HEK293T (cell line): ENCODE results near the gene MCL1.

Experiments used
- ARNT ChIP-seq: fragments of 450-650 bp; IDR thresholded peaks from 2 replicates; pipeline ENCODE4 v1.6.1; 2017; ENCODE audit warnings: mild to moderate bottlenecking
- BHLHE40 ChIP-seq: fragments of 450-650 bp; IDR thresholded peaks from 2 replicates; pipeline ENCODE4 v1.6.1; 2016; ENCODE audit warnings: mild to moderate bottlenecking, moderate library complexity, borderline replicate concordance
- CTBP1 ChIP-seq: fragments of 450-650 bp; IDR thresholded peaks from 2 replicates; pipeline ENCODE4 v1.6.1; 2016; ENCODE audit warnings: borderline replicate concordance
- ELF4 ChIP-seq: fragments of 450-650 bp; IDR thresholded peaks from 2 replicates; pipeline ENCODE4 v1.6.1; 2017; ENCODE audit warnings: antibody characterized with exemption
- FOXM1 ChIP-seq: fragments of 450-650 bp; IDR thresholded peaks from 2 replicates; pipeline ENCODE4 v1.6.1; 2017; ENCODE audit warnings: mild to moderate bottlenecking, borderline replicate concordance
- L3MBTL2 ChIP-seq: fragments of 450-650 bp; conservative IDR thresholded peaks from 2 replicates; pipeline ENCODE4 v1.6.1; 2016; ENCODE audit warnings: mild to moderate bottlenecking
- LEF1 ChIP-seq: fragments of 450-650 bp; IDR thresholded peaks from 2 replicates; pipeline ENCODE4 v1.6.1; 2017; ENCODE audit warnings: mild to moderate bottlenecking, borderline replicate concordance
- NFRKB ChIP-seq: fragments of 450-650 bp; IDR thresholded peaks from 2 replicates; pipeline ENCODE4 v1.6.1; 2016; ENCODE audit warnings: mild to moderate bottlenecking, moderate library complexity
- SP1 ChIP-seq: fragments of 450-650 bp; IDR thresholded peaks from 2 replicates; pipeline ENCODE4 v1.6.1; 2017
- TARDBP ChIP-seq: fragments of 450-650 bp; IDR thresholded peaks from 2 replicates; pipeline ENCODE4 v1.6.1; 2016
- ZNF384 ChIP-seq: fragments of 450-650 bp; IDR thresholded peaks from 2 replicates; pipeline ENCODE4 v1.6.1; 2016
- TF ChIP-seq, protein P1 (sequence below): fragments of 450-650 bp; IDR thresholded peaks from 2 replicates; pipeline ENCODE4 v1.6.1; 2016

DNA sequence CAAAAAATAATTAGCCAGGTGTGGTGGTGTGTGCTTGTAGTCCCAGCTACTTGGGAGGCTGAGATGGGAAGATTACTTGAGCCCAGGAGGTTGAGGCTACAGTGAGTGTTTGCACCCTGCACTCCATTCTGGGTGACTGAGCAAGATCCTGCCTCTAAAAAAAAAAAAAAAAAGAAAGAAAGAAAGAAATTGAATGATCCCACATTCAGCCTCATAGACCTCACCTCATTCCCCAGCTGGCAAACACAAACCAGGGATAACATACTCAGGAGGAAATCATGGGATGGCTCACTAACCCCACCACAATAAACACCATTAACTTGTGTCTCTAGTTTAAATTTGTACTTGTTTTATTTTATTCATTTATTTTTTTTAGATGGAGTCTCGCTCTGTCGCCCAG is 41.5 kb upstream of the MCL1 start:
- no peak for TF ChIP-seq BHLHE40
- no peak for TF ChIP-seq SP1
- TF ChIP-seq, protein P1, sequence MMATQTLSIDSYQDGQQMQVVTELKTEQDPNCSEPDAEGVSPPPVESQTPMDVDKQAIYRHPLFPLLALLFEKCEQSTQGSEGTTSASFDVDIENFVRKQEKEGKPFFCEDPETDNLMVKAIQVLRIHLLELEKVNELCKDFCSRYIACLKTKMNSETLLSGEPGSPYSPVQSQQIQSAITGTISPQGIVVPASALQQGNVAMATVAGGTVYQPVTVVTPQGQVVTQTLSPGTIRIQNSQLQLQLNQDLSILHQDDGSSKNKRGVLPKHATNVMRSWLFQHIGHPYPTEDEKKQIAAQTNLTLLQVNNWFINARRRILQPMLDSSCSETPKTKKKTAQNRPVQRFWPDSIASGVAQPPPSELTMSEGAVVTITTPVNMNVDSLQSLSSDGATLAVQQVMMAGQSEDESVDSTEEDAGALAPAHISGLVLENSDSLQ: no peak
- TF ChIP-seq CTBP1: no peak
- no peak for TF ChIP-seq TARDBP
- no peak for TF ChIP-seq FOXM1
- no peak for TF ChIP-seq NFRKB
- TF ChIP-seq LEF1: no peak
- TF ChIP-seq ELF4: no peak
- TF ChIP-seq L3MBTL2: no peak
- TF ChIP-seq ZNF384: no peak
- TF ChIP-seq ARNT: no peak
